SK-N-MC (cell line): Measurements from ENCODE around the gene ITGA11.

Experiments used
- DNase-seq: peaks from one replicate; pipeline ENCODE4 v3.0.0-alpha.2; 2011; ENCODE audit warnings: low read depth, low spot score
- H3K27ac ChIP-seq: fragments of 200-600 bp; sonication (generic); 2 replicates; pipeline ENCODE4 v1.5.1; 2016; ENCODE audit warnings: mixed run types
- H3K36me3 ChIP-seq: fragments of 200-600 bp; sonication (generic); 2 replicates; pipeline ENCODE4 v1.6.1; 2017; ENCODE audit warnings: antibody characterized with exemption, low read length, mixed read lengths; ENCODE audit not compliant: insufficient read depth
- H3K4me3 ChIP-seq: fragments of 200-600 bp; sonication (generic); 2 replicates; pipeline ENCODE4 v1.5.1; 2016
- H3K9ac ChIP-seq: fragments of 200-600 bp; sonication (generic); 2 replicates; pipeline ENCODE4 v1.8.0; 2017; ENCODE audit warnings: mixed run types, mixed read lengths; ENCODE audit not compliant: insufficient read length
- H3K9me3 ChIP-seq: fragments of 200-600 bp; sonication (generic); 2 replicates; pipeline ENCODE4 v1.6.1; 2017; ENCODE audit warnings: low read depth, mild to moderate bottlenecking, antibody characterized with exemption, low read length, moderate library complexity, mixed read lengths
- EZH2 ChIP-seq: fragments of 200-600 bp; sonication (generic); IDR thresholded peaks from one replicate; pipeline ENCODE4 v1.6.1; 2017; ENCODE audit warnings: antibody characterized with exemption
- FOXP2 ChIP-seq: optimal IDR thresholded peaks from 2 replicates; pipeline ENCODE3; 2011; ENCODE audit warnings: mild to moderate bottlenecking, moderate library complexity; ENCODE audit not compliant: insufficient read depth; ENCODE audit errors: extremely low read length, control extremely low read depth
- POLR2AphosphoS5 ChIP-seq: IDR thresholded peaks from 2 replicates; pipeline ENCODE4 v1.6.1; 2012; ENCODE audit warnings: mild to moderate bottlenecking, low read depth, low read length, borderline replicate concordance

The ITGA11 gene

DNA sequence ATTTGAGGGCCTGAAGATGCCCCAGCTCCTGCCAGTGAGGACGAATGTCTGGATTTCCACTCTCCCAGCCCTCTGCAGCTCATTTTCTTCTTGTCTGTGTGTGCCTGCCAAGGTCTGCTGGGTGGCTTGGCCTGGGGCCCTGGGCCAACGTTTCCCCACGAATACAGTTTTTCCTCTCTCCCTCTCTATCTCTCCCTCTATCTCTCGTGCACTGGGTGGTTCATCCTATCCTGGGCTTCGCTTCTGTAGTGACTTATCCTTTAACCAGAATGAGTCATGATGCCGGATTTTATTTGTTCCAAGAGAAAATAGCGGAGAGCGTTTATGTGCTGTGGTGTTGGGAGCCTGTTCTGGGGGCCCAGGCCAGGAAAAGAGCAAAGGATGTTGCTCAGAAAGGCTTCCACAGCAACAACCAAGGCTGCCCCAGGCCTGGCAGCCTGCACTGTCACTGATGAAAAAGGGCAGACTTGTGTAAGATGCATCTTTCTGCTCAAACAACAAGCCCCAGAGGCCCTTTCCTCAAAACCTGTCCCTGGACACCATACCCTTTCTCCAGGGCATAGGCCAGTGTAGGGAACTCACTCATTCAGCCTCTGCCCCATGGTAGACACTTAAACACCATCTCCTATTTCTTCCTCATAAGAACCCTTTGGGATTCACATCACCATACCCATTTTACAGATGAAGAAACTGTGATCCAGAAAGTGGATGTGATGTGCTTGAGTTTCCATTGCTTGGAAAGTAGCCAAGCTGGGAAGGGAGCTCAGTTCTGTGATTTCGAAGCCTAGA lies 47.3 kb downstream of the ITGA11 start:
- Histone ChIP-seq H3K4me3 (no peak overlapping the region), H3K27ac (no peak overlapping the region), H3K36me3 (no peaks in the 10 kb centered on the region), H3K9ac (no peak overlapping the region), H3K9me3 (no peaks in the 10 kb centered on the region; the same call in 1 of the 2 replicates)
- no peak for DNase-seq
- TF ChIP-seq EZH2 (no peak), FOXP2 (no peak), POLR2AphosphoS5 (no peak)

GRCh38 chr15:68383161-68384074 lies 48.5 kb downstream of the ITGA11 start:
- TF ChIP-seq FOXP2: no peak
- no peak for TF ChIP-seq POLR2AphosphoS5
- TF ChIP-seq EZH2: no peak
- no peak overlapping the region for H3K27ac ChIP-seq
- DNase-seq: no peak

GRCh38 chr15:68382286-68383007 lies 49.5 kb downstream of the ITGA11 start:
- Histone ChIP-seq H3K9me3 (no peaks in the 10 kb centered on the region; the same call in 1 of the 2 replicates), H3K4me3 (no peak overlapping the region), H3K27ac (no peak overlapping the region), H3K9ac (no peak overlapping the region), H3K36me3 (no peaks in the 10 kb centered on the region)
- no peak for DNase-seq
- TF ChIP-seq FOXP2 (no peak), EZH2 (no peak), POLR2AphosphoS5 (no peak)

More at GRCh38 chr15:68383161-68384074, 48.5 kb downstream of the ITGA11 start:
- Histone ChIP-seq H3K36me3 (no peaks in the 10 kb centered on the region), H3K9ac (no peak overlapping the region), H3K4me3 (no peak overlapping the region), H3K9me3 (no peaks in the 10 kb centered on the region; the same call in 1 of the 2 replicates)

DNA sequence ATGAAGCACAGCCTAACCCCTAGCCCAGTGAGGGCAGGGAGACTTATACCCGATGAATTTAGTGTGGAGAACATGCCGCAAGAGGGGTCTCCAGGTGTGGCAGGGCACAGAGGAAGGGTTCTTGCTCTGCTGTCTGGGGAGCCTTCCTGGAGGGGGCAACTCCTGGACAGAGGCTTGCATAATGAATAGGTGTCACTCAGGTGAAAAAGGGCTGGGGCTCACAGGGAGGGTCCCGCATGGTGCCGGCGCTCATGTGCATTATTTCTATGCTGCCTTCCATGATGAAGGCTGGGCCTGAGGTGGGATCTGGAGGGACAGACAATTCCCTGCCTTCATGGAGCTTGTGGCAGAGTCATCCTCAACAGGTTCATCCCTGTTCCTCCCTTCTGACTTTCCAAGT lies 51.5 kb downstream of the ITGA11 start:
- Histone ChIP-seq H3K4me3 (no peak overlapping the region), H3K9me3 (no peaks in the 10 kb centered on the region; the same call in 1 of the 2 replicates), H3K9ac (no peak overlapping the region), H3K27ac (no peak overlapping the region), H3K36me3 (no peaks in the 10 kb centered on the region)
- TF ChIP-seq POLR2AphosphoS5 (no peak), EZH2 (no peak), FOXP2 (no peak)
- DNase-seq: no peak

- no peak overlapping the region for H3K4me3 ChIP-seq
Observed at GRCh38 chr15:68379759-68380290, 52.1 kb downstream of the ITGA11 start.

DNA sequence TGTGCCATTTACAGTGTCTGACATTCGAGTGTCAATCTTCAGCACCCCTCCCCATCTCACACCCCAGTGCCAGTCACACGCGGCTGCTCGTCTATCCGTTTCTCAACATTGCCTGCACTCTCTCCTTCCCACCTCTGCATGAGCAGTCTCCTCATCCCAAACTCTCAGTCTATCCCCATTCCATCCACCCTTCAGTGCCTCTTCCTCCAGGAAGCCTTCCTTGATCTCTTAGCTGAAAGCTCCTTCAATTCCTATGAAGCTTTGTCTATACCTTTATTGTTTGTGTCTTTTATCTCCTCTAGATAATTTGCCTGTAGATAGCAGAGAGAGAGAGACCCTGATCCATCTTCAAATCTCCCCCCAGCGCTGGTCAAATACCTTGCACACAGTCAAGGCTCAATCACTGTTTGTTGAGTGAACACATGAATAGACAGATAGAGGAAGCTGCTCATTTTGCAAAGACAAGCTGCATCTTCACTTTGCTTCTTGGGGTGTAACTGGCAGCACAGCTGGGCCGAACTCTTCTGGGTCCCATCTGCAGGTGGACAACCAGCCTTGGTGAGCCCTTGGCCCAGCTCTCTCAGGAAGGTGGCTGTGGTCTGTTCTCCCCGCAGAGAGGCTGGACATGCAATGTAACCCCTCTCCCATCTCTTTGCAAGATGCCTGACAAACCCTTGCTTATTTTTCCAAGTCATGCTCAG lies 52.8 kb downstream of the ITGA11 start:
- Histone ChIP-seq H3K9ac (no peak overlapping the region), H3K9me3 (no peaks in the 10 kb centered on the region; the same call in 1 of the 2 replicates), H3K27ac (no peak overlapping the region), H3K4me3 (no peak overlapping the region), H3K36me3 (no peaks in the 10 kb centered on the region)
- no peak for TF ChIP-seq POLR2AphosphoS5
- TF ChIP-seq EZH2: no peak
- no peak for TF ChIP-seq FOXP2
- no peak for DNase-seq

More at GRCh38 chr15:68379759-68380290, 52.1 kb downstream of the ITGA11 start:
- TF ChIP-seq FOXP2 (no peak), EZH2 (no peak), POLR2AphosphoS5 (no peak)
- no peak overlapping the region for H3K27ac ChIP-seq
- H3K9ac ChIP-seq: no peak overlapping the region
- H3K9me3 ChIP-seq: no peaks in the 10 kb centered on the region; the same call in 1 of the 2 replicates
- no peaks in the 10 kb centered on the region for H3K36me3 ChIP-seq
- DNase-seq: no peak

GRCh38 chr15:68378595-68378994 lies 53.4 kb downstream of the ITGA11 start:
- Histone ChIP-seq H3K9ac (no peak overlapping the region), H3K36me3 (no peaks in the 10 kb centered on the region), H3K27ac (no peak overlapping the region), H3K4me3 (no peak overlapping the region), H3K9me3 (no peaks in the 10 kb centered on the region; the same call in 1 of the 2 replicates)
- no peak for DNase-seq
- no peak for TF ChIP-seq EZH2
- no peak for TF ChIP-seq FOXP2
- no peak for TF ChIP-seq POLR2AphosphoS5
